ENCODE data around the gene MMP10. TPM values are rescaled to one million over a fixed set of nuclear protein-coding genes. Genes with fewer than 3 reads are reported as not detected.

MMP10 gene
- total RNA-seq (2012; rRNA removed): not detected in 2 replicates

DNA sequence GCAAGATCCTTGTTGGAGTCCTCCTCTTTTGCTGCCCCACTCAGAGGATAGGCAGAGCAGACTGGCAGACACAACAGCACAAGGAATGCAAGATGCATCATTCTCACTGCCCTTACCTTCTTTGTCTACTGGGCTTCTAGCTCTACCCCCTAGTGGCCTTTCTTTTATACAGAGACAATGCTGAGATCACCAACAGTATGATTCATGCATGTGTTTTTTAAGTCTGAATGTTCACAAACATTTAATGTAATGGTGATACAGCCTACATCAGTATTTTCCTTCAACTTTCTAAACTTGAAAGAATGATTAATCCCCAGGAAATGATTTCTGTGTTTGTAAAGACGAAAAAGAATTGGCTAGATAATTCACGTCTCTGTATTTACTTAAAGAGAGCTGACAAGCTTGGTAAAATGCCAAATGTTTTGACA lies at the start of gene MMP10:
MMP10 (minus strand) TSS at position 138 of the 428 bp plus-strand sequence; CDS start at position 101, 37 bp downstream.
- H3K9ac ChIP-seq (ENCODE audit: low read depth, low read length): no peak within 1 kb of the TSS
- no peak within 1 kb of the TSS for H3K4me3 ChIP-seq (ENCODE audit: low read length)
- H3K36me3 ChIP-seq (ENCODE audit: insufficient read depth, low read length): no peaks in the 10 kb centered on the region
- no peak within 1 kb of the TSS for H3K4me2 ChIP-seq (ENCODE audit: low read length)
- no peaks in the 10 kb centered on the region for H3K4me1 ChIP-seq (ENCODE audit: control insufficient read depth, insufficient read depth, low read length)
- H3K9me3 ChIP-seq (replicated peaks; ENCODE audit: low read length): no peaks in the 10 kb centered on the region
- peaks cover 9% of the 10 kb centered on the region for H3K27me3 ChIP-seq (ENCODE audit: control insufficient read depth, insufficient read depth, low read length)

DNA sequence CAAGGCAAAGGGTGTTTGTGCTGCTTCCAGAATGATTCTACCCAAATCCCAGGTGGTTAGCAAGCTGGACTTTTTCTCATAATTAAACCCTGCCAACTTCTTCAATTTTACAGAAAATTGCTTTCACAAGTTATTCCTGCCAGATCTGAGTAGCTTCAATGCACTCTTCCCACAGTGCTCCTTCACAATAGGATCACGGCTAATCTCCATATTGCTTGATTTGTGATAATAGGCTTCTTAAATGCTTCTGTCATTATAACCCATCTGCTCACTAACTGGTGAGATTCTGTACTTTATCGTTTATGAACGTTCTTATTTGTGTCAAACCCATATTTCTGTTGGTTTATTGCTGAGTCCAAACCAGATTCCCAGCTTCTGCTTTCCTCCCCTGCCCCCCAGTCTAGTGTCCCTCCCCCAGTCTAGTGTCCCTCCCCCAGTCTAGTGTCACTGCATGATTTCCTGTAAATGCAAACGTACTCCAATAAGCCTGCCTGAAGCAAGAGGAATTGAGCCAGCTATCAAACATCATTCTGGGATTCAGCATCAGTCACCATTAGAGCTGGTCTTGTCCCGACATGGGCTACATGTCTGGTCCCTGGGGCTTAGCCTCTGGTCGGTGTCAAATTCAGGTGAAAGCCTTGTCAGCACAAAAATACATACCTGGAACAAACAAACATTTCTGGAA lies 49.0 kb upstream of the MMP10 start:
- Histone ChIP-seq H3K9ac (ENCODE audit: low read depth, low read length) (no peak overlapping the region), H3K36me3 (ENCODE audit: insufficient read depth, low read length) (no peaks in the 10 kb centered on the region), H3K27me3 (ENCODE audit: control insufficient read depth, insufficient read depth, low read length) (peaks cover 9% of the 10 kb centered on the region), H3K9me3 (replicated peaks; ENCODE audit: low read length) (no peaks in the 10 kb centered on the region), H3K4me3 (ENCODE audit: low read length) (no peak overlapping the region), H3K4me2 (ENCODE audit: low read length) (no peak overlapping the region), H3K4me1 (ENCODE audit: control insufficient read depth, insufficient read depth, low read length) (no peaks in the 10 kb centered on the region)

DNA sequence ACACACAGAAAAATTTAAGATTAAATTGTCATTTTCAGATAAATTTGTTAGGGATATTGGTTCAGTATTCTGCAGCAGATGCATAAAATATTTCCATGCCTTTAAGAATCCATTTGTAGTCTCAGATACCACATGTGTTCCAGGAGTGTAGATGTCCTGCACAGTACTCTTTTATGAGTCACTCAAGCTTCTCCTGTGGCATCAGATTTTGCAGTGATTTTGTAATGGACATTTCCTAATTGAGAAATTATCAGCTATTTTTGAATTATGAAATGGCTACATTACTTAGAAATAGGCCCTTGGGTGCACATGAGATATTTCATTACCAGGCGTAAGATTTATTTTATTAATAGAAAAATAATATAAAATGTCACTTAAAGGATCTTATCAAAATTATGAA lies 44.1 kb upstream of the MMP10 start:
- Histone ChIP-seq H3K36me3 (ENCODE audit: insufficient read depth, low read length) (no peaks in the 10 kb centered on the region), H3K27me3 (ENCODE audit: control insufficient read depth, insufficient read depth, low read length) (peaks cover 32% of the 10 kb centered on the region), H3K4me1 (ENCODE audit: control insufficient read depth, insufficient read depth, low read length) (no peaks in the 10 kb centered on the region), H3K9me3 (replicated peaks; ENCODE audit: low read length) (no peaks in the 10 kb centered on the region), H3K9ac (ENCODE audit: low read depth, low read length) (no peak overlapping the region), H3K4me2 (ENCODE audit: low read length) (no peak overlapping the region), H3K4me3 (ENCODE audit: low read length) (no peak overlapping the region)

DNA sequence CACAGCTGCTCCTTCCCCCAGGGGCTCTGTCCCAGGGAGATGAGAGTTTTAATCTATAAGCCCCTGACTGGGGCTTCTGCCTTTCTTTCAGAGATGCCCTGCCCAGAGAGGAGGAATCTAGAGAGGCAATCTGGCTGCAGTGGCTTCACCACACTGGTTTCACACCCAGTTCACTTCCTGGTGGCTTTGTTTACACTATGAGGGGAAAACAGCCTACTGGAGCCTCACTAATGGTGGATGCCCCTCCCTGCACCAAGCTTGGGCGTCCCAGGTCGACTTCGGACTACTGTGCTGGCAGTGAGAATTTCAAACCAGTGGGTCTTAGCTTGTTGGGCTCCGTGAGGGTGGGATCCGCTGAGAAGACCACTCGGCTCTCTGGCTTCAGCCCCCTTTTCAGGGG lies 39.1 kb upstream of the MMP10 start:
- Histone ChIP-seq H3K9me3 (replicated peaks; ENCODE audit: low read length) (no peaks in the 10 kb centered on the region), H3K27me3 (ENCODE audit: control insufficient read depth, insufficient read depth, low read length) (peaks cover 33% of the 10 kb centered on the region), H3K4me2 (ENCODE audit: low read length) (no peak overlapping the region), H3K9ac (ENCODE audit: low read depth, low read length) (no peak overlapping the region), H3K36me3 (ENCODE audit: insufficient read depth, low read length) (no peaks in the 10 kb centered on the region), H3K4me3 (ENCODE audit: low read length) (no peak overlapping the region), H3K4me1 (ENCODE audit: control insufficient read depth, insufficient read depth, low read length) (no peaks in the 10 kb centered on the region)

DNA sequence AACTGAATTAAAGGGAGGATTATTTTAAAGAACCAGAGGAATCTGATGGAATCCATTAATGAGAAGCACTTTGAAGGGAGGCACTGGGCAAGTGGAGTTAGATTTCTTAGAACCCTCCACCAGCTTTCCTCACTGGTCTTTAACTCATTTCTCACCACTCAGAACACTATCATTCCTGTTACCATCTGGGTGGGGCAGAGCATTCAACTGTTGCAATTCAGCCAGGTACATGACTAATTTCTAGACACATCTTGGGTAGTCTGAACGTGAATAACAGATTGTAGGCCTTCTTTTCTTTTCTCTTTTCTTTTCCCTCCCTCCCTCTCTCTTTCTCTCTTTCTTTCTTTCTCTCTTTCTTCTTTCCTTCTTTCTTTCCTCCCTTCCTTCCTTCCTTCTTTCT lies 33.1 kb upstream of the MMP10 start:
- Histone ChIP-seq H3K36me3 (ENCODE audit: insufficient read depth, low read length) (no peaks in the 10 kb centered on the region), H3K9me3 (replicated peaks; ENCODE audit: low read length) (no peaks in the 10 kb centered on the region), H3K4me1 (ENCODE audit: control insufficient read depth, insufficient read depth, low read length) (no peaks in the 10 kb centered on the region), H3K4me2 (ENCODE audit: low read length) (no peak overlapping the region), H3K9ac (ENCODE audit: low read depth, low read length) (no peak overlapping the region), H3K27me3 (ENCODE audit: control insufficient read depth, insufficient read depth, low read length) (peaks cover 24% of the 10 kb centered on the region), H3K4me3 (ENCODE audit: low read length) (no peak overlapping the region)

DNA sequence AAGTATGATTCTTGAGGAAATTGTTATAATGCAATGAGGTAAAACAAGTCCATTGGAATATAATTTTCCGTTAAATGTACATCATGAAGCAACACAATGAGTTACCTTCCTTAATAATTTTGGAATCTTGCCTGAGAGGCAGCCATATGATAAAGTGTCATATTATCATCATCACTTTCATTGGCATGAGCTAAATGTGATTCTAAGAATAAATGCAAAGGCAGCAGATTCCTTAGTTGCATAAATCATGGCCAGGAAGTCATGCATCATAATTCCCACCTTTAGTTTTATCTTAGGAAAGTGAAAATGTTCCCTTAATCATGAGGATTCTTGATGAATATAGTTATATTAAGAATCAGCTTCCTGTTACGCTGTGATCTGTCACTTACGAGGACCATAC lies 31.8 kb upstream of the MMP10 start:
- Histone ChIP-seq H3K9me3 (replicated peaks; ENCODE audit: low read length) (no peaks in the 10 kb centered on the region), H3K36me3 (ENCODE audit: insufficient read depth, low read length) (no peaks in the 10 kb centered on the region), H3K27me3 (ENCODE audit: control insufficient read depth, insufficient read depth, low read length) (peaks cover 24% of the 10 kb centered on the region), H3K4me1 (ENCODE audit: control insufficient read depth, insufficient read depth, low read length) (no peaks in the 10 kb centered on the region), H3K4me3 (ENCODE audit: low read length) (no peak overlapping the region), H3K9ac (ENCODE audit: low read depth, low read length) (no peak overlapping the region), H3K4me2 (ENCODE audit: low read length) (no peak overlapping the region)

DNA sequence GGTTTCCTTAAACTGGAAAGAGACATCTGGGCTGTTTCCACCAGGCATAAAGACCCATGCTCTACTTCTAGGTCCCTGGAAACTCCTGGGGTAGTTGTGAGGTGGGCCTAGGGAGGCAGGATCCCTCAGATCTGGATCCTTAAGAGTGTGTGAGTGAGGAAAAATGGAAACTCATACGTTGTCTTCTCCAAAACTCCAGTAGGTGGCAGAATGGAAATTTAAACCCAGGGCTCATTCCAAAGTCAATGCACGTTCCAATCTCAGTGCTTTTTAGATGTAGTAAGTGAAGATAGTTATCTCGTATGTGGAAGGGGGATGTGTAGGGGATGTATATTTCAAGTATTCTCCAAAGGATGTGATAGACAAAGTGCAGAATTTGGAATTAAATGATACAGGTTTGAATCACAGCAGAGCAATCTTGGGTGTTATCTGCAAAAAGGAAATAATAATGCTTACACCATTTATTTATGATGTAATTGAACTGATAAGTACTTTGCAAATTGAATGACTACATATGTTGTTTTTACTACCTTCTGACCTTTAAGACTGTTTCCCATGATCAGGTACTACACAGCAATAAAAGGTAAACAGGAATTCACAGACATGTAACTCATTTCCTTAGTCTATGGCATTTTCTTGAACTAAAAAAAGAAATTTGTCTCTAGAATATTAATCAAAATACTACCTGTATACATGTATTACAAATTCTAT lies 30.7 kb upstream of the MMP10 start:
- Histone ChIP-seq H3K9me3 (replicated peaks; ENCODE audit: low read length) (no peaks in the 10 kb centered on the region), H3K4me3 (ENCODE audit: low read length) (no peak overlapping the region), H3K4me1 (ENCODE audit: control insufficient read depth, insufficient read depth, low read length) (no peaks in the 10 kb centered on the region), H3K4me2 (ENCODE audit: low read length) (no peak overlapping the region), H3K36me3 (ENCODE audit: insufficient read depth, low read length) (no peaks in the 10 kb centered on the region), H3K27me3 (ENCODE audit: control insufficient read depth, insufficient read depth, low read length) (peaks cover 24% of the 10 kb centered on the region), H3K9ac (ENCODE audit: low read depth, low read length) (no peak overlapping the region)

DNA sequence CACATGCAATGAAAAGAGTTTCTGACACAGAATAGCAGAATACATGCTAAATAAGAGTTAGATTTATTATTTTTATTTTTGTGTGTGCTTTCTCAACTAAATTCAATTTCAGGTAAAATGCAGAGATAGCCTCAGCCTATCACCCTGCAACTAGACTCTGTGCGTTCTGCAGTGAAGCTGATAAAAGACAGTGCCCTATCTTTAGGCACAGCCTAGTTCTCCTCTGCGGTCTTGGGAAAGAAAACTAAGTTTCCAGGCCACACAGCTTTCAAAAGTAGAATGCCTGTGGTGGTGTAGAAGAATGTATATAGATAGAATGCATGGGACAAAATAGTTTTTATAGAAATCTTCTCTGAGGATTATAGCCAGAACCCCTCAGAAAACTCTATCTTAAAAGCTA lies 29.5 kb upstream of the MMP10 start:
- Histone ChIP-seq H3K4me2 (ENCODE audit: low read length) (no peak overlapping the region), H3K36me3 (ENCODE audit: insufficient read depth, low read length) (no peaks in the 10 kb centered on the region), H3K27me3 (ENCODE audit: control insufficient read depth, insufficient read depth, low read length) (peaks cover 24% of the 10 kb centered on the region), H3K4me1 (ENCODE audit: control insufficient read depth, insufficient read depth, low read length) (no peaks in the 10 kb centered on the region), H3K9ac (ENCODE audit: low read depth, low read length) (no peak overlapping the region), H3K4me3 (ENCODE audit: low read length) (no peak overlapping the region), H3K9me3 (replicated peaks; ENCODE audit: low read length) (no peaks in the 10 kb centered on the region)

DNA sequence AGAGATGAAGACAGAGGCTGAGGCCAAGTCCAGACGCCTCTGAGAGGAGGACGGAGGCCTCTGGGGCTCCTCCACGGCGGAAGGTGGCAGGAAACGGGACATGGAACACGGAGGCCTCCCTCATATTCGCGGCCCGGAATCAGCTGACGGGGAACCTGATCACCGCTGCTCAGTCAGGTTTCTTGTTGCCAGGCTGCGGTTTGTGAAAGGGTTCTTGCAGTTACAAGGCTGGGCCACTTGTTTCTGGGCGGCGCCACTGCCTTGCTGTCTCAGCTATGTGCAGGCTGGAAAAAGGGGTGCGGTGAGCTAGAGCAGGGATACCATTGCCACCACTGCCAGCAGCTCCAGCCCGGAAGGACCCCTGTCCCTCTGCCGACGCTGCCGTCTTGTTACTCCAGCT lies 27.5 kb upstream of the MMP10 start:
- Histone ChIP-seq H3K27me3 (ENCODE audit: control insufficient read depth, insufficient read depth, low read length) (peaks cover 18% of the 10 kb centered on the region), H3K4me3 (ENCODE audit: low read length) (no peak overlapping the region), H3K4me2 (ENCODE audit: low read length) (no peak overlapping the region), H3K9me3 (replicated peaks; ENCODE audit: low read length) (no peaks in the 10 kb centered on the region), H3K4me1 (ENCODE audit: control insufficient read depth, insufficient read depth, low read length) (no peaks in the 10 kb centered on the region), H3K9ac (ENCODE audit: low read depth, low read length) (no peak overlapping the region), H3K36me3 (ENCODE audit: insufficient read depth, low read length) (no peaks in the 10 kb centered on the region)

DNA sequence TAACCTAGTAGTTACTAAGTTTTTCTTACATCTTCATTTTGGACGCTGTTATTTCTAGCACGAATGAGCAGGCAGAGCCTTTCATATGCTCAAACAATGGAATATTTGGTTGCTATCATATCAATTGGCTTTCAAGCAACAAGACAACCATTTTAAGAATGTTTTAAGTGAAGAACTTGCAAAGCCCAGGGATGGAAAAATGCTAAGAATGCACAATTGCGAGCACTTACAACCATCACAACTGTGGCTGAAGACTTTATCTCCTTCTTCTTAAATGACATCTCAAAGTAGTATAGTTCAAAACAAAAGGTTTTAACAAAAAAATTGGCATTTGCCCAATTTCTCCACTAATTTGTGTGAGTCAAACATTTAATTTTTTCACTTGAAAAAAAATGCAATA lies 25.9 kb upstream of the MMP10 start:
- Histone ChIP-seq H3K27me3 (ENCODE audit: control insufficient read depth, insufficient read depth, low read length) (peaks cover 10% of the 10 kb centered on the region), H3K4me1 (ENCODE audit: control insufficient read depth, insufficient read depth, low read length) (peaks cover 5% of the 10 kb centered on the region), H3K36me3 (ENCODE audit: insufficient read depth, low read length) (no peaks in the 10 kb centered on the region), H3K9me3 (replicated peaks; ENCODE audit: low read length) (no peaks in the 10 kb centered on the region), H3K4me3 (ENCODE audit: low read length) (no peak overlapping the region), H3K4me2 (ENCODE audit: low read length) (no peak overlapping the region), H3K9ac (ENCODE audit: low read depth, low read length) (no peak overlapping the region)

DNA sequence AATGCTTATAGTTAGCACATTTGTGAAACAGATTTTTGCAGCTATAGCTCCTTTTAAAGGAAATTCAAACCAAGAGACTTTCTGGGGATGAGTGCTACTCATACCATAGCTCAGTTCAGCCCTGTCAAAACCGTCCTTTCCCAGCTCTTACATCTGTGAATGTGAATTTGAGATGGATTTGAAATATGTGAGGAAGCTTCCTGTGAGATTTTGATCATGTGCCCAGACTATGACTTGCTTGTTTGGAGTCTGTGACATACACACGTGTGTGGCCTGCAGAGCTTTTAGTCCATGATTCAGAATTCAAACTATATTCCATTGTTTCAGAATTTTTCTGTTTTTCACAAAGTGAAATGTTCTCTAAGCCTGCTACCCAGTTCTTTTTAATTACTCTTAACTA lies 21.9 kb upstream of the MMP10 start:
- H3K4me2 ChIP-seq (ENCODE audit: low read length): no peak overlapping the region
- no peak overlapping the region for H3K4me3 ChIP-seq (ENCODE audit: low read length)
- H3K9ac ChIP-seq (ENCODE audit: low read depth, low read length): no peak overlapping the region
- H3K36me3 ChIP-seq (ENCODE audit: insufficient read depth, low read length): no peaks in the 10 kb centered on the region
- no peaks in the 10 kb centered on the region for H3K9me3 ChIP-seq (replicated peaks; ENCODE audit: low read length)
- peaks cover 5% of the 10 kb centered on the region for H3K4me1 ChIP-seq (ENCODE audit: control insufficient read depth, insufficient read depth, low read length)
- no peaks in the 10 kb centered on the region for H3K27me3 ChIP-seq (ENCODE audit: control insufficient read depth, insufficient read depth, low read length)

DNA sequence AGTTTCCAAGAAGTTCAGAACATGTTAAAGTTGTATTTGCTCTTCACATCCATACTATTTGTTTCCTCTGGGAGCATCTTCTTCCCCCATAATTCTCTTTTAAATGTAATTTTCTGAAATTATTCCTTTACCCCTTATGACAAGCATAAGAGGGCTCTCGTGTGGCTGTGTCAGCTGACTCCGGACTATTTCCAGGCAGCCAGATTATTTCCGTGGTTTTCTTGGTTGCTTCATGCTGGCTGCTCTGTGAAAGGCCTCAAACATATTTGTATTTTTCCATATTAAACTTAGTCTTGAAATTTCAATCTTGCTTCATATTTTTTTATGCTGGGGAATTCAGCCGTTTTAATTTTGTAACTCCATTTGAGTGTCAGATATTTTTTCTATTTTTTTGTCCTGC lies 20.3 kb upstream of the MMP10 start:
- no peaks in the 10 kb centered on the region for H3K36me3 ChIP-seq (ENCODE audit: insufficient read depth, low read length)
- H3K4me2 ChIP-seq (ENCODE audit: low read length): no peak overlapping the region

More for the DNA sequence above, 20.3 kb upstream of the MMP10 start:
- no peaks in the 10 kb centered on the region for H3K9me3 ChIP-seq (replicated peaks; ENCODE audit: low read length)
- H3K4me1 ChIP-seq (ENCODE audit: control insufficient read depth, insufficient read depth, low read length): peaks cover 5% of the 10 kb centered on the region
- H3K27me3 ChIP-seq (ENCODE audit: control insufficient read depth, insufficient read depth, low read length): peaks cover 10% of the 10 kb centered on the region
- H3K9ac ChIP-seq (ENCODE audit: low read depth, low read length): no peak overlapping the region
- no peak overlapping the region for H3K4me3 ChIP-seq (ENCODE audit: low read length)
